ENCODE data around the gene SLC6A19.

SLC6A19 gene

DNA sequence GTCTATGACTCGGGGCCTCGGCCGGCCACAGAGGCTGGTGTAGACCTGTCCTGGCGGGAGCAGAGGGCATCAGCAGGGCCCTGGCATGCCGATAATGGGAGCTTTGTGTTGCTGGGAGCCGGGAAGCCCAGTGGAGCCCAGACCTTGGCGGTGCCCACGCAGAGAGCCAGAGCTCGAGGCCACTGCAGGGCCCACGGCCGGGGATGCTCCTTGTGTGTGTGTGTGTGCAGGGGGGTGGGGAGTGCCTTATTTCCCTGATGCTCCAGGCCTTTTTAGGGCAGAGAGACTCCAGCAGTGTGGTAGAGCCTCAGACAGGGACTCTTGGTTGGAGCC is 18.3 kb downstream of the SLC6A19 start:
- TF ChIP-seq, protein P1, sequence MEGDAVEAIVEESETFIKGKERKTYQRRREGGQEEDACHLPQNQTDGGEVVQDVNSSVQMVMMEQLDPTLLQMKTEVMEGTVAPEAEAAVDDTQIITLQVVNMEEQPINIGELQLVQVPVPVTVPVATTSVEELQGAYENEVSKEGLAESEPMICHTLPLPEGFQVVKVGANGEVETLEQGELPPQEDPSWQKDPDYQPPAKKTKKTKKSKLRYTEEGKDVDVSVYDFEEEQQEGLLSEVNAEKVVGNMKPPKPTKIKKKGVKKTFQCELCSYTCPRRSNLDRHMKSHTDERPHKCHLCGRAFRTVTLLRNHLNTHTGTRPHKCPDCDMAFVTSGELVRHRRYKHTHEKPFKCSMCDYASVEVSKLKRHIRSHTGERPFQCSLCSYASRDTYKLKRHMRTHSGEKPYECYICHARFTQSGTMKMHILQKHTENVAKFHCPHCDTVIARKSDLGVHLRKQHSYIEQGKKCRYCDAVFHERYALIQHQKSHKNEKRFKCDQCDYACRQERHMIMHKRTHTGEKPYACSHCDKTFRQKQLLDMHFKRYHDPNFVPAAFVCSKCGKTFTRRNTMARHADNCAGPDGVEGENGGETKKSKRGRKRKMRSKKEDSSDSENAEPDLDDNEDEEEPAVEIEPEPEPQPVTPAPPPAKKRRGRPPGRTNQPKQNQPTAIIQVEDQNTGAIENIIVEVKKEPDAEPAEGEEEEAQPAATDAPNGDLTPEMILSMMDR (IDR thresholded peaks at IDR 0.05) = no peak
- no peak overlapping the region for H3K27ac ChIP-seq
- no peak overlapping the region for H3K4me3 ChIP-seq
- no peak for DNase-seq (ENCODE audit: low spot score)

DNA sequence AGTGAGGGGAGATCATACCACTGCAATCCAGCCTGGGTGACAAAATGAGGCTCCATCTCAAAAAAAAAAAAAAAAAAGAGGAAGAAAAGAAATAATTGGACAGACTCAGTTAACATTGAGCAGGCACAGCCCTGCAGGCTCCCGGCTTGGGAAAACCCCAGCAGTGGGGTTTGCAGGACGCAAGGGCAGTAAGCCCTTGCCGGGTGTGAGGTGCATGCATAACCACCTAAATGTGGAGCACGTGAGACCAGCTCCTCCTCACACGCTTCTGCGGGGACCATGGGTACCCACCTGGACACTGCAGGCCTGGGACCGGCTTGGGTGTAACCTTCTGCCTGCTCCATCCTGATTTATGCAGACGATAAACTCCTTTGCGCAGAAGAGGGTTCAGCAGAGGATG is 19.0 kb downstream of the SLC6A19 start:
- Histone ChIP-seq H3K4me3 (no peak overlapping the region), H3K27ac (no peak overlapping the region)
- no peak for DNase-seq (ENCODE audit: low spot score)
- TF ChIP-seq, protein P1 (IDR thresholded peaks at IDR 0.05) = no peak

DNA sequence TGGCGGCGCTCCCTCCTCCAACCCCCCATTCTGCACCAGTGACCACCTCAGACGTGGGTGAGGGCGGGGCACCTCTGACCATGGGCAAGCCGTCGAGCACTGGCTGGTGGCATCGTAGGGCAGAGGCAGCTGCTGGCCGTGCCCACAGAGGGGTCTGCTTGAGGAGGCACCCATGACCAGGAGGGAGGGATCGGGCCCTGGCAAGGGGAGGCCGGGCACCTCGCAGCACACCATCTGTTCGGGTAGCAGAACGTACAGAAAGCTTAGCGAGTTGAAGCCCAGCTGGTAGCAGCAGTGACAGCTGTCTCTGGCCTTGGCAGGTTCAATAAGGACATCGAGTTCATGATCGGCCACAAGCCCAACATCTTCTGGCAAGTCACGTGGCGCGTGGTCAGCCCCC is 19.4 kb downstream of the SLC6A19 start:
- H3K27ac ChIP-seq = no peak overlapping the region
- DNase-seq (ENCODE audit: low spot score) = no peak
- H3K4me3 ChIP-seq = no peak overlapping the region
- TF ChIP-seq, protein P1 (IDR thresholded peaks at IDR 0.05) = no peak

DNA sequence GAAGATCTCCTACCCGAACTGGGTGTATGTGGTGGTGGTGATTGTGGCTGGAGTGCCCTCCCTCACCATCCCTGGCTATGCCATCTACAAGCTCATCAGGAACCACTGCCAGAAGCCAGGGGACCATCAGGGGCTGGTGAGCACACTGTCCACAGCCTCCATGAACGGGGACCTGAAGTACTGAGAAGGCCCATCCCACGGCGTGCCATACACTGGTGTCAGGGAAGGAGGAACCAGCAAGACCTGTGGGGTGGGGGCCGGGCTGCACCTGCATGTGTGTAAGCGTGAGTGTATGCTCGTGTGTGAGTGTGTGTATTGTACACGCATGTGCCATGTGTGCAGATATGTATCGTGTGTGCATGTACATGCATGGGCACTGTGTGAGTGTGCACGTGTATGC is 20.3 kb downstream of the SLC6A19 start:
- DNase-seq (ENCODE audit: low spot score) = no peak
- H3K4me3 ChIP-seq = no peak overlapping the region
- TF ChIP-seq, protein P1 (IDR thresholded peaks at IDR 0.05) = no peak
- no peak overlapping the region for H3K27ac ChIP-seq

DNA sequence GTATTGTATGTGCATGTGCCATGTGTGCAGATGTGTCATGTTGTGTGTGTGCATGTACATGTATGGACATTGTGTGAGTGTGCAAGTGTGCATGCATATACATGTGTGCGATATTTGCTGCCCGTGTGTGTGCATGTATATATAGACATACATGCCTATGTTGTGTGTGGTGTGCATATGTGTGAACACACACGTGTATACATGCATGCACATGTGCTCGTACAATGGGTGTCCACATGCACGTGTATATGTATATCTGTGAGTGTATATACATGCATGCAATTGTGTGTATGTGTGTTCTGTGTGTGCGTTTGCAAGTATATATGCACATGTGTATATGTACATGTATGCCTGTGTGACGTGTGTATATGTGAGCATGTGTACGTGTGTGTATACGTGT is 20.8 kb downstream of the SLC6A19 start:
- no peak overlapping the region for H3K27ac ChIP-seq
- no peak overlapping the region for H3K4me3 ChIP-seq
- no peak for DNase-seq (ENCODE audit: low spot score)
- TF ChIP-seq, protein P1 (IDR thresholded peaks at IDR 0.05) = no peak

DNA sequence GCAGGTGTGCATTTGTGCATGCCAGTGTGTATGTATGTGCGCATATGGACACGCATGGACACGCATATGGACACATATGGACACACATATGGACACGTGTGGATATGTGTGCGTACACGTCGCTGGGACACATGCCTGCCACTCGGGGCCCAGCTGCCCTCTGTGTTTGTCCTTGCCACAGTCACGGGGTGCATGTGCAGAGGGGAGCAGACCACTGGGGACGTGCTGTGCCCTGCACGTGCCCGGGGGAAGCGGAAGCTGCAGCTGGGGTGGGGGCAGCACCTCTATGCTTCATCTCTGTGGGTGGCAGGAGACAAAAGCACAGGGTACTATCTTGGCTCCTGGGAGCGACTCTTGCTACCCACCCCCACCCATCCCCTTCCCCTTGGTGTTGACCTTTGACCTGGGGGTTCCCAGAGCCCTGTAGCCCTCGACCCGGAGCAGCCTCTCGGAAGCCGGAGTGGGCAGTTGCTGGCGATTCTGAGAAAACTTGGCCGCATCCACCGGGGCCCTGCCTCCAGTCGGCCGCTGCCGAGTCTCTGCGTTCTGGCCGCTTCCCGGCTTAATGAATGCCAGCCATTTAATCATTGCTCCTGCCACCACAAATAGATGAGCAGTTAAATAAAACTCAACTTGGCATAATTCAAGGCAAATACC is 21.4 kb downstream of the SLC6A19 start:
- Histone ChIP-seq H3K27ac (no peak overlapping the region), H3K4me3 (no peak overlapping the region)
- DNase-seq (ENCODE audit: low spot score) = no peak
- TF ChIP-seq, protein P1 (IDR thresholded peaks at IDR 0.05) = no peak

DNA sequence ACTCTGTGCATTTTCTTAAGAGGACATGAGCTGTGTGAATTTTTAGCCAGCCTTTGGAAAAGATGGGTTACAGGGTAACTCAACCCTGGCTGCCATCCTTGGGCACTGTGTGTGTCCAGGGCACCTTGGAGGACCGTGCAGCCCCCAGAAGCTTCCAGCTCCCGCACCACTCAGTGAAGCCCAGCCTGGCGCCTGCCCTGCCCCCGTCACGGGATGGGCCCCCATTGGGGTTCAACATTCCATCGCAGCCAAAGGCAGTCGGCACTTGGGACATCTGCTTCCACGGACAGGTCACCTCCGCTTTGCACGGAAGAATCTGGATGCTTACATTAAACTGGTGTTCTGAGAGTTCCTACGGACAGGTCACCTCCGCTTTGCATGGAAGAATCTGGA is 21.9 kb downstream of the SLC6A19 start:
- DNase-seq (ENCODE audit: low spot score) = no peak
- H3K27ac ChIP-seq = no peak overlapping the region
- TF ChIP-seq, protein P1 (IDR thresholded peaks at IDR 0.05) = no peak
- H3K4me3 ChIP-seq = no peak overlapping the region

Measured in coronary artery (tissue), 2 donors.